Colonic mucosa (tissue), 4 donors: ENCODE data around the gene ACVR1. TPM values are rescaled to one million over a fixed set of nuclear protein-coding genes. Genes with fewer than 3 reads are reported as not detected.

Experiments used
- DNase-seq: peaks from one replicate; pipeline ENCODE4 v3.0.0-alpha.2; 2020
- H3K27ac ChIP-seq: fragments of 200-600 bp; one replicate; pipeline ENCODE4 v1.8.0; 2021
- H3K27me3 ChIP-seq: fragments of 200-600 bp; one replicate; pipeline ENCODE4 v1.8.0; 2021
- H3K36me3 ChIP-seq: fragments of 200-600 bp; one replicate; pipeline ENCODE4 v1.8.0; 2021
- H3K4me1 ChIP-seq: fragments of 200-600 bp; one replicate; pipeline ENCODE4 v1.8.0; 2021; ENCODE audit warnings: mild to moderate bottlenecking
- H3K4me3 ChIP-seq: fragments of 200-600 bp; one replicate; pipeline ENCODE4 v1.8.0; 2021
- H3K9ac ChIP-seq, 2 donors: one replicate each; pipeline ENCODE4 v1.7.0; 2013; ENCODE audit warnings: control low read depth in 2 of 2, low read depth in 2 of 2, low read length in 2 of 2
- H3K9me3 ChIP-seq: fragments of 200-600 bp; one replicate; pipeline ENCODE4 v1.8.0; 2021
- CTCF ChIP-seq: fragments of 200-600 bp; IDR thresholded peaks from one replicate; pipeline ENCODE4 v1.8.0; 2022; ENCODE audit warnings: antibody characterized with exemption, mild to moderate bottlenecking
- intact Hi-C: fragments of 100-400 bp; cut with DNase I; formaldehyde crosslinking; loops from one replicate; pipeline ENCODE4 v1.14.1; 2022
- total RNA-seq, 2 donors: library from RNA; stranded (reverse); fragmentation: NEBNext Ultra II Directional in 1 of 2; extraction: Animal tissue kit (Norgen Biotek cat#: 25700) in 1 of 2; gene quantifications; one replicate each; pipeline ENCODE4 v1.2.1, GENCODE V29; 2021
- donor health status: healthy.
- donor health status: DM: no; HTN: no; CAD: no.
- donor health status: DM: no; HTN: no; CAD: no.

ACVR1 gene
- total RNA-seq, 2 donors from 2014 or later = 15.8 to 18.0 TPM

- Histone ChIP-seq H3K36me3 (no peaks in the 10 kb centered on the region), H3K27me3 (no peaks in the 10 kb centered on the region), H3K4me3 (no peak overlapping the region), H3K4me1 (no peaks in the 10 kb centered on the region), H3K9ac (no peak overlapping the region), H3K27ac (no peak overlapping the region), H3K9me3 (no peaks in the 10 kb centered on the region)
- intact Hi-C loops = no loop called here
- TF ChIP-seq CTCF = no peak
- no peak for DNase-seq
Observed at GRCh38 chr2:157808421-157808820, 67.7 kb downstream of the ACVR1 start.

- Histone ChIP-seq H3K9ac (no peak overlapping the region), H3K4me1 (no peaks in the 10 kb centered on the region), H3K27me3 (no peaks in the 10 kb centered on the region), H3K27ac (no peak overlapping the region), H3K9me3 (no peaks in the 10 kb centered on the region), H3K36me3 (no peaks in the 10 kb centered on the region), H3K4me3 (no peak overlapping the region)
- intact Hi-C loops = no loop called here
- TF ChIP-seq CTCF = no peak
- no peak for DNase-seq
Observed at GRCh38 chr2:157806426-157807077, 69.6 kb downstream of the ACVR1 start.

GRCh38 chr2:157805519-157805918, 70.6 kb downstream of the ACVR1 start:
- no peaks in the 10 kb centered on the region for H3K27me3 ChIP-seq
- TF ChIP-seq CTCF = no peak
- H3K36me3 ChIP-seq = no peaks in the 10 kb centered on the region
- H3K9me3 ChIP-seq = no peaks in the 10 kb centered on the region
- no peak for DNase-seq
- H3K4me3 ChIP-seq = no peak overlapping the region
- no peak overlapping the region for H3K9ac ChIP-seq
- intact Hi-C loops = no loop called here
- H3K27ac ChIP-seq = no peak overlapping the region
- no peaks in the 10 kb centered on the region for H3K4me1 ChIP-seq

GRCh38 chr2:157804355-157804754, 71.8 kb downstream of the ACVR1 start:
- TF ChIP-seq CTCF = no peak
- H3K4me1 ChIP-seq = no peaks in the 10 kb centered on the region
- no peak overlapping the region for H3K27ac ChIP-seq
- no peak overlapping the region for H3K4me3 ChIP-seq
- intact Hi-C loops = no loop called here
- H3K9me3 ChIP-seq = no peaks in the 10 kb centered on the region
- no peaks in the 10 kb centered on the region for H3K36me3 ChIP-seq
- no peak overlapping the region for H3K9ac ChIP-seq
- H3K27me3 ChIP-seq = no peaks in the 10 kb centered on the region
- no peak for DNase-seq

- H3K36me3 ChIP-seq = no peaks in the 10 kb centered on the region
- H3K9ac ChIP-seq = no peak overlapping the region
- H3K4me3 ChIP-seq = no peak overlapping the region
- no peak for TF ChIP-seq CTCF
- DNase-seq = no peak
- no peak overlapping the region for H3K27ac ChIP-seq
- H3K27me3 ChIP-seq = no peaks in the 10 kb centered on the region
- no peaks in the 10 kb centered on the region for H3K4me1 ChIP-seq
- intact Hi-C loops = no loop called here
- H3K9me3 ChIP-seq = no peaks in the 10 kb centered on the region
Observed at GRCh38 chr2:157803952-157804351, 72.2 kb downstream of the ACVR1 start.
